Activated CD8-positive, alpha-beta memory T cell treated with anti-CD3 and anti-CD28 coated beads for 36 hours (primary cell): Measurements from ENCODE around the gene MBD3. TPM values are rescaled to one million over a fixed set of nuclear protein-coding genes. Genes with fewer than 3 reads are reported as not detected.

Experiments
- CTCF ChIA-PET: fragments of 350-600 bp; sonication (Branson Sonifier 250); formaldehyde crosslinking; loops from one replicate; lab custom pipeline; 2021; ENCODE audit warnings: antibody characterized with exemption; lab: Charles Lee
- POLR2A ChIA-PET: fragments of 350-600 bp; sonication (Branson Sonifier 250); formaldehyde crosslinking; loops from one replicate; lab custom pipeline; 2021; ENCODE audit warnings: antibody characterized with exemption; lab: Charles Lee
- total RNA-seq, 2 experiments: library from RNA; stranded (reverse); gene quantifications; one replicate each; pipeline ENCODE4 v1.2.3, GENCODE V29; 2021

Gene MBD3
- 100 to 1,000 TPM; 127 to 130 TPM for total RNA-seq

GRCh38 chr19:1592755-1593500, at the start of gene MBD3:
TSS of gene MBD3 (minus strand) at chr19:1592865. CDS start at chr19:1592631, 234 bp downstream.
- ChIA-PET CTCF (interaction anchor here (0.6 to 2.1 kb wide), 5 partner anchors 11 to 310 kb away, joined by 3 to 8 read pairs (median 3); no protein-coding TSS in a partner anchor), POLR2A (interaction anchor here (0.6 to 1.3 kb wide), 4 partner anchors 9 to 648 kb away, joined by 3 to 10 read pairs (median 3); partner anchors contain the start of gene UQCR11)

GRCh38 chr19:1640893-1641448, 48.3 kb upstream of the MBD3 start:
- POLR2A ChIA-PET, result interaction anchor here (0.6 kb wide), 2 partner anchors 24 to 195 kb away, joined by 3 to 4 read pairs; no protein-coding TSS in a partner anchor
- CTCF ChIA-PET, result interaction anchor here (0.6 kb wide), 1 partner anchor 20 kb away, joined by 3 read pairs; no protein-coding TSS in a partner anchor

GRCh38 chr19:1636325-1637236, 43.9 kb upstream of the MBD3 start:
- ChIA-PET CTCF (interaction anchor here (0.6 kb wide), 1 partner anchor 195 kb away, joined by 3 read pairs; no protein-coding TSS in a partner anchor), POLR2A (no interaction called here)

GRCh38 chr19:1634938-1635243, 42.2 kb upstream of the MBD3 start:
- ChIA-PET POLR2A (interaction anchor here (0.6 kb wide), 1 partner anchor 36 kb away, joined by 3 read pairs; no protein-coding TSS in a partner anchor), CTCF (interaction anchor here (0.5 kb wide), 1 partner anchor 458 kb away, joined by 3 read pairs; no protein-coding TSS in a partner anchor)

- ChIA-PET POLR2A (interaction anchor here (0.6 kb wide), 1 partner anchor 36 kb away, joined by 3 read pairs; no protein-coding TSS in a partner anchor), CTCF (no interaction called here)
These were observed 41.7 kb upstream of the MBD3 start for GRCh38 chr19:1634242-1634937.

- POLR2A ChIA-PET, result no interaction called here
- CTCF ChIA-PET, result no interaction called here
These were observed 40.7 kb upstream of the MBD3 start for GRCh38 chr19:1633269-1633826.

GRCh38 chr19:1632462-1633268, 40.0 kb upstream of the MBD3 start:
- POLR2A ChIA-PET, result no interaction called here
- CTCF ChIA-PET, result no interaction called here

GRCh38 chr19:1631557-1632100, 39.0 kb upstream of the MBD3 start:
- CTCF ChIA-PET, result no interaction called here
- POLR2A ChIA-PET, result no interaction called here

- POLR2A ChIA-PET, result no interaction called here
- CTCF ChIA-PET, result interaction anchor here (0.7 kb wide), 1 partner anchor 41 kb away, joined by 3 read pairs; no protein-coding TSS in a partner anchor
These were observed 38.1 kb upstream of the MBD3 start for GRCh38 chr19:1630811-1631210.

GRCh38 chr19:1630012-1630411, 37.3 kb upstream of the MBD3 start:
- POLR2A ChIA-PET, result no interaction called here
- CTCF ChIA-PET, result no interaction called here

GRCh38 chr19:1629256-1629808, 36.7 kb upstream of the MBD3 start:
- CTCF ChIA-PET, result no interaction called here
- POLR2A ChIA-PET, result no interaction called here

- ChIA-PET POLR2A (no interaction called here), CTCF (no interaction called here)
These were observed 34.5 kb upstream of the MBD3 start for GRCh38 chr19:1627194-1627593.

- CTCF ChIA-PET, result interaction anchor here (0.7 kb wide), 1 partner anchor 154 kb away, joined by 3 read pairs; no protein-coding TSS in a partner anchor
These were observed 33.8 kb upstream of the MBD3 start for GRCh38 chr19:1626417-1627010.

GRCh38 chr19:1624458-1624857, 31.8 kb upstream of the MBD3 start:
- ChIA-PET CTCF (interaction anchor here (1.8 kb wide), 1 partner anchor 213 kb away, joined by 4 read pairs; no protein-coding TSS in a partner anchor), POLR2A (no interaction called here)

More at GRCh38 chr19:1626417-1627010, 33.8 kb upstream of the MBD3 start:
- POLR2A ChIA-PET, result no interaction called here

- POLR2A ChIA-PET, result no interaction called here
- CTCF ChIA-PET, result interaction anchor here (1.1 to 1.8 kb wide), 2 partner anchors 17 to 215 kb away, joined by 3 to 4 read pairs; no protein-coding TSS in a partner anchor
These were observed 29.9 kb upstream of the MBD3 start for GRCh38 chr19:1622541-1622940.

- POLR2A ChIA-PET, result no interaction called here
These were observed 29.3 kb upstream of the MBD3 start for GRCh38 chr19:1622007-1622406.

GRCh38 chr19:1621574-1621973, 28.9 kb upstream of the MBD3 start:
- CTCF ChIA-PET, result no interaction called here
- POLR2A ChIA-PET, result no interaction called here

More at GRCh38 chr19:1622007-1622406, 29.3 kb upstream of the MBD3 start:
- CTCF ChIA-PET, result no interaction called here
